SH-SY5Y (cell line): ENCODE data around the gene ARHGAP4.

Experiments used
- GATA2 ChIP-seq: IDR thresholded peaks from 2 replicates; pipeline ENCODE4 v1.6.1; 2011; ENCODE audit warnings: mild to moderate bottlenecking, low read depth, low read length
- GATA3 ChIP-seq: IDR thresholded peaks from 2 replicates; pipeline ENCODE4 v1.6.1; 2011; ENCODE audit warnings: low read depth, mild to moderate bottlenecking, low read length, moderate library complexity

The ARHGAP4 gene

DNA sequence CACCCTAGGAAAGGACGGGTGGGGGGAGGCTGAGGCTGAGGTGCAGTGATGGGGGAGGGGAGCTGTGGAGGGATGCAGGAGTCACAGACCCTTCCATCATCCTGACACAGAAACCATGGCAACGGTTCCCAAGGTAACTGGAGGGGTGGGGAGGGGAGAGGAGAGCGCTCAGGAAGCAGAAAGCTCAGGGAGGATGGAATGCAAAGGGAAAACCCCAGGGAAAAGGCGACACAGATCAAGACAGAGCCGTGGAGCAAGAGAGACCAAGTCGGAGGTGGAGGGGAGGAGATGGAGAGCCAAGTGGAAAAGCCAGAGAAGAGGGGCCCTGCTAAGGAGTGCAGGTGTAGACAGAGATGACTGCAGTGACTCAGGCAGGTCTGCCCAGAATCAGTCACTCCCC is 54.6 kb downstream of the ARHGAP4 start:
- TF ChIP-seq GATA2 (no peak), GATA3 (no peak)

DNA sequence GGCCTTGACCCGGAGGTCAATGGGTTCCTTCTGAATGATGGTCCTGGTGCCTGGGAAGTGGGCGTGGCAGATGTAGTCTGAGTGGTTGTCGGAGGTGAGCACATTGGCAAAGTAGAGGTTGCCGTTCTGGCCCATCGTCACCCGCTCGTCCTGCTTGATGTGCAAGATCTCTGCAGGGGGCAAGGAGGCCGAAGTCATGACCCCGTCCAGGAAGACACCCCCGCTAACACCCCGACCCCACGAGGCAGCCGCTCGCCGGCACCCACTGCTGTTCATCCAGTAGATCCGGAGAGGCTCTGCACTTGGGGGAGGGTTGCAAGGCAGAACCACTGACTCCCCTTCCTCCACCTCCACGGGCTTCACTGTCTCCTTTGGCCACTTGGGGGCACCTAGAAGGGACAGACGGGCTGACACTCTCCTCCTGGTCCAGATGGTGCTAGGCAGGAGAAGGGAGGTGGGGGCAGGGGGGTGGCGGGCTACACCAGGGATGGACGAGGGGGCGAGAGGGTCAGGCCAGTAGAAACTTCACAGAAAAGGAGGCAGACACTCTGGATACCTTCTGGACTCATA is 55.2 kb downstream of the ARHGAP4 start:
- TF ChIP-seq GATA2 (no peak), GATA3 (no peak)

DNA sequence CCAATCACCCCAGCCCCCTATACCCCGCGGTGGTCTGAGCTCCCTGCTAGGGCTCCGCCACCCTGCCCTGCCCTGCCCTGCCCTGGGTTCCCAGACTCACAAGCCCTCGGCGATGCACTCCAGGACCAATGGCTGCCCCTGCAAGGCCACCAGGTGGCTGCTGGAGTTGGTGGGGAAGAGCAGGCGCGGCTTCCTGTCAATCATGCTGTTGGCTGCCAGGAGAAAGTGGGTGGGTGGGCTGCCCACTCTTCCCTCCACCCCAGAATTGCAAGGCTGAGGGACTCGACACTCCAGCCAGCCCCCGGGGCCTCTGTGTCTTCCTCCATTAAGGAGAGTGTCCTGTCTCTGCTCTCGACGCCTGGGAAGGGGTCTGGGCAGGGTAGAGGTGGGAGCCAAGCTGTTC is 55.8 kb downstream of the ARHGAP4 start:
- TF ChIP-seq GATA3 = no peak

GRCh38 chrX:153869473-153870287 is 56.4 kb downstream of the ARHGAP4 start:
- no peak for TF ChIP-seq GATA3
- no peak for TF ChIP-seq GATA2

DNA sequence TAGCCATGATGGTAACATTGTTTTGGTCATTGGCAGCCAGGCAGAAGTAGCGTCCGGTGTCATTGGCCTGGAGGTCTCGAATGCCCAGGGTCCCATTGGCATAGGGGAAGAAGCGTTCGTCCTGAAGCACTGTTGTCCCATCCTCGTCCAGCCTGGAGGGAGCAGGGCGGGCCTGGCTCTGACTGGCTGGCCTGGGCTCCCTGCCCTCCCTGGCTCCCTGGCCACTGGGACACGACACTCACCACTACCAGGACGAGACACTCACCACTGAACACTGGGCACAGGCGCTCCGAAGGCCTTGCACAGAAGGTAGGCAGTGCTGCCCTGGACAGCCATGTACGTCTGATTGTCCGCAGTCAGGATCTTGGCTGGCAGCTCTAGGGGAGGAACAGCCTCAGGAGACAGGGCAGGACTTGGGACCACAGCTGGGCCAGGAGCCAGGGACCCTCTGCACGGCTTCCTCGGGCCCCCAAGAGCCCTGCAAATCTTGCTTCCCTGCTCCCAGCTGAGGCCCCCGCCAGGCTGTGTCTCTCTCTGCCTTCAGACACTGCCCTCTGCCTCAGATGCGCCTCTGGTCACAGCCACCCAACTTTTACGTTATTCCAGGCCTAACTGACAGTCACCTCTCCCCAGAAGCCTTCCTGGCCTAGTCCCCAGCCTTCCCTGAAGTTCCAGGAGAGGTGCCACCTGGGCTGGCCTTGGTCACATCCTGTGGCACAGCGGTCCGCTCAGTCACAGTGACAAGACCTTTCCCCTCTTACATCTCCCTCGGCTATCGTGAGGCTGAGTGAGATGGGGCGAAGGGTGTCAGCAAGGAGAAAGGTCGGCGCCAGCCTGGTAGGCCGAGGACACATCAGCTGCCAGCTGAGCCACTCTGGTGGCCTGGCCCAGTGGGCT is 57.2 kb downstream of the ARHGAP4 start:
- no peak for TF ChIP-seq GATA3
- TF ChIP-seq GATA2 = no peak

DNA sequence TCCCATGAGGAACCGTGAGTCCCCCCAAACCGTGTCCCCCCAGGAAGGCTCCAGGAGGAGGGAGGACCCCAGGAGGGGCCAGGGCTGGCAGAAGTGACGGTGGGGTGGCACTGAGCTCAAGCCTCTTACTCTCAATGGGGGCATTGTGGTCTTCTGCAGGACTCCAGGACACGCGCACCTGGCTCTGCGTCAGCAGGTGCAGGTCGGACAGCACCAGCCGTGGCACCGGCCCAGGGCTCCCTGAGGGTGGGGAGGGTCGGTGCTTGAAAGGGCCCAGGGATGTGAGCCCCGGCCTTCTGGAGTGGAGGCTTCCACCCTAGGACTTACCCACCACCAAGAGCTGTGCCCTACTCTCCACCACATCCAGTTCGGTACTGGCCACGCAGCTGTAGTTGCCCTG is 58.4 kb downstream of the ARHGAP4 start:
- TF ChIP-seq GATA2 (no peak), GATA3 (no peak)

DNA sequence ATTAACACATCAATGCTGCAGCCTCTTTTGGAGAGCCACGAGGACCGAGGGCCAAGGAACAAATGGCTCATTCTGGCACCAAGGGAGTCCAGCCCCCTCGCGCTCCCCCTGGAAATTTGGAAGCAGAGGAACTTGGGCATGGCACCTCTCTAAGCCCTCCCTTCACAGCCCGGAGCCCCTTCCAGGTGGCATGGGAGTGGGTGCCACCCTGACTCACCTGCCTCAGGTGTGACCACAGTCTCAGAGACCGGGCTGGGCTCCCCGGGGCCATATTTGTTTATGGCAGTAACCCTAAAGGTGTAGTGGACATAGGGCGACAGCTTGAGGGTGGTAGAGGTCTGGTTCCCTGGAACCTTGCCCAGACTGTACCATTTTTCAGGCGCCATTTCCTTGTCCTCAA is 58.9 kb downstream of the ARHGAP4 start:
- TF ChIP-seq GATA3 (no peak), GATA2 (no peak)

- TF ChIP-seq GATA3 = no peak
- no peak for TF ChIP-seq GATA2
Observed at GRCh38 chrX:153866302-153867019, 59.6 kb downstream of the ARHGAP4 start.

DNA sequence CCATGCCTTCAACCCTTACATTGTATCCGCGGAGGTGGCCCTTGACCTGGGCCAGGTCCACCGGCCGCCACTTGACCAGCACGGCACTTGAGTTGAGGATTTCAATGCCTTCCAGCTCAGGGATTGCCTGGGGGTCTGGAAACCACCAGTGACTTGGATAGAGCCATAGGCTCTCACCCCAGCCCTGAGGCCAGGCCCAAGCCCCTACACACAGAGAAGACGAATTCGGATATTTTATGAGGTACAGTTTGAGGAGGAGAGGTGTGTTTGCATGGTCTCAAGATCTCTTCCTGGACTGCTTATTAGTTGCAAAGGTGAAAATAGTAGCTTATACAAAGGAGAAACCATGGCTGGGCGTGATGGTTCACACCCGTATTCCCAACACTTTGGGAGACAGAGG is 60.4 kb downstream of the ARHGAP4 start:
- TF ChIP-seq GATA2 (no peak), GATA3 (no peak)

DNA sequence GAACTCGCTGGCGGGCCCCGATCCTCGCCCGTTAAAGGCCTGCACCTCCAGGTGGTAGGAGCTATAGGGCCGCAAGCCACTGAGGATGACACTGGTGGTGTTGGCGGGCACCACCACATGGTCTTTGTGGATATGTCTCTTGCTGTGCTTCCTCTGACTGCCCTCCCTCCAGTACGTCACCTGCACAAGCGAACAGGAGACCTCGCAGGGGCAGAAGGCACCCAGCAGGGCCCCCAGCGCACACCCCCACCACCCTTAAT is 60.8 kb downstream of the ARHGAP4 start:
- no peak for TF ChIP-seq GATA3
- no peak for TF ChIP-seq GATA2

DNA sequence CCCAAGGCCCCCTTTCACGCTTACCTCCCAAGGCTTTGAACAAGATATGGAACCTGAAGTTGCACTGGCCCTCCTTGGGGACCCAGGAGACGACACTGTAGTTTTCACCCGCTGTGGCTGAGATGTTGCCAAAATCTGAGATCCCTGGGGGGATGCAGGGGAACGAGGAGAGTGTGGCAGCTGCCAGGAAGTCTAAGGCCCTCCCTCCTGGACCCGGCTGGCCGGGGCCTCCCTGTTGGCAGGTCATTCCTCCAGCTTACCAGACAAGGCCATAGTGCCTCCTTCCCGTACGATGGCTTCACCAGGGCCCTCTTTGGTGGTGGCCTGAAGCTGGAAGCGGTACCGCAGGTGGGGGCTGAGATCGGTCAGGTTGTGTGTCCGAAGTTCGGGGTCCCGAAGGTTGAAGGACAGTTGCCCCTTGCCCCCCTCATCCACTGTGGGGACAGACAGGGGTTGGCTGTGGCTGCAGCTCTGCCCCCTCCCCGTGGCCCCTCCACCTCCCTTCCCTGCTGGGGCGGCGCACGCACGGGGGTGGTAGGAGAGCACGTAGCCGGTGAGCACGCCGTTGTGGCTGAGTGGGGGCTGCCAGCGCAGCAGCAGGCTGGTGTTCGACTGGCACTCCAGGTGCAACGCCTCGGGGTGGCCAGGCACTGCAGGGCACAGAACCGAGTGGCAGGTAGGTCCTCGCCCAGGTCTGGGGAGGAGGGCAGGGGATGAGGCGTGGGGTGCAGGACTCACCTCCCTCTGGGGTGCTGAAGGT is 61.3 kb downstream of the ARHGAP4 start:
- TF ChIP-seq GATA2 (no peak), GATA3 (no peak)

DNA sequence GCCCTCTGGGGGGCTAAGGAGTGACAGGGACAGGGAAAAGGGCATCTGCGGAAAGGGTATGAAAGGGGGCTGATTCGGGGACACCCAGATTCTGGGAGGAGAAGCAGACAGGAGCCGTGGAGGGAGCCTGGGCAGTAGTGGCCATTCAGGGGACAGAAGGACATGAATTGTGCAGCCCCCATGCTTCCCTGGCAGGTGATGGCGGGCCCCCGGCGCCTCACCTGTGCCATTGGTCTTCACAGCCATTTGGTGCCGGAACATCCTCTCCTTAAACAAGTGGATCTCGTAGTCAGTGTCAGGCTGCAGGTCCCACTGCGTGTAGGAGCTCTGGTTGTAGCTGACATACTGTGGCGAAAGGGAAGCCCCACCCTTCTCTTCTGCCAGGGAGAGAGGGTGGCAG is 62.0 kb downstream of the ARHGAP4 start:
- TF ChIP-seq GATA3 (no peak), GATA2 (no peak)

DNA sequence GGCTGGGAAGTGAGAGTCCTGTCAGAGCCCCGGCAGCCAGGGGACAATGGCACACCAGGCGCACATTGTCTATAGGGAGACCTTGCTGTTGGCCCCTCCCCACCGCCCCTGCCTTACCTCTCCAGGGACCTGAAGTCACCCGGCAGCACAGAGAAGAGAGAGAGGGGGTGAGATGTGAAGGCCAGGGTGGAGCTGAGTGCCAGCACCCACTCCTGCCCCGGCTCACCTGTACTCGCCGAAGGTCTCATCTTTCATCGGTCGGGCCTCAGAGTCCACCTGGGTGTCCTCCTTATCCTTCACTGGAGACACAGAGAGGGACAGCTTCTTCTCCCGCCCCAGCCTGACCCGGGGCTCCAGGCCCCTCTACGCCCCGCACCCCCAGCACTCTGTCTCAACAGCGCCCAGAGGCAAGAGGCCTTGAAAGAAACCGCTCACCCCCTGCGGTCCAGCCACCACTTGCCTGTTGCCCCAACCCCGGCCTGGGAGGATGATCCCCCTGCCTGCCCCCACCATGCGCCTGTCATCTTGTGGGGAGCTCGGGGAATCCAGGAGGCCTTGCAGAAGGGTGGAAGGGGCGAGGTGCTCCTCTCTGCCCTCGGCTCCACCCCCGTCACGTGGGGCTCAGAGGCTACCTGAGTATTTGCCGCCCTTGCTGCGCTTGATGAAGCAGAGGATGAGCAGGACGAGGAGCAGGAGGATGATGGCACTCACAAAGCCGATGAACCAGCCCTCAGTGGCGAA is 62.6 kb downstream of the ARHGAP4 start:
- TF ChIP-seq GATA3 = no peak
- TF ChIP-seq GATA2 = no peak
